SKM-1 (cell line): Measurements from ENCODE around the gene RPS21.
"Not testable (repeated sequence)": the region's sequence is repeated elsewhere in the genome, so short reads cannot be mapped to it uniquely, and the experiment has no call there.

Experiments used
- DNase-seq: peaks from one replicate; lab custom pipeline; 2025; ENCODE audit not compliant: unreplicated experiment; lab: John Stamatoyannopoulos, UW

Gene RPS21

DNA sequence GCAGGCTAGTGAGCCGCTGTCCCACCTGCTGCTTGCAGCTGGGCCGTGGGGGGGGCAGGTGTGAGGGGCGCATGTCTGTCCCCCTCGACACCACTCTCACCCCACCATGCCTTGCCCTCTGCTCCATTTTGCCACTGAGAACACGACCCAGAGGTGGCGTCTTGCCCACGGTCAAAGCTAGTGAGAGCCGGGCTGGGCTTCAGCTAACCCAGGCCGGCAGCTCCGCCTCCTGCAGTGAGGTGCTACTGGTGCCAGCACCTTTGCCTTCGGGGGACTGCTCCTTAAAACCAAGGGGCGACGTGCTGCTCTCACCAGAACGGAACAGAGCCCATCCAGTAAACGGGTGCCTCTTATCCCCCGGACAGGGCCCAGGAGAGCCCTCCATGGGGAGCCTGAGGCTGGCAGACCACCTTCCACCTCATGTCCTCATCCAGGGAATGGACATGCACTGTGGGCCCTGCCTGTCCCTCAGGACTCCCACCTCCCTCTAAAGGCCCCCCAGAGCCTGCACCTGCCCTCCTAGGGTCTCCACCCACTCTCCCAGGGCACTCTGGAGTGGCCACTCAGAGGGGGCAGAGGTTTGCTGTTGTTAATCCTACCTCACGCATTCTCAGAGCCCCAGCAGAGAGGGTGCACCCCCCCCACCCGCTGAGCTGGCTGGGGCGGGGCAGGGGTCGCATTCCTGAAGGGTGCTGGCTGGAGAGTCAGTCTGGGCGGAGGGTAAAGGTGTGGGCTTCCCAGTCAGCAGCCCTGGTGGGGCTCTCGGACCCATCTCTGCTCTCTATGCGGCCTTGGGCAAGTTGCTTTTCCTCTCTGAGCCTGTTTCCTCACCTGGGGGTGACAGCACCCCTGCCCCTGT, 37.6 kb downstream of the RPS21 start:
- DNase-seq, result no peak

GRCh38 chr20:62425281-62426058, 38.6 kb downstream of the RPS21 start:
- no peak for DNase-seq

DNA sequence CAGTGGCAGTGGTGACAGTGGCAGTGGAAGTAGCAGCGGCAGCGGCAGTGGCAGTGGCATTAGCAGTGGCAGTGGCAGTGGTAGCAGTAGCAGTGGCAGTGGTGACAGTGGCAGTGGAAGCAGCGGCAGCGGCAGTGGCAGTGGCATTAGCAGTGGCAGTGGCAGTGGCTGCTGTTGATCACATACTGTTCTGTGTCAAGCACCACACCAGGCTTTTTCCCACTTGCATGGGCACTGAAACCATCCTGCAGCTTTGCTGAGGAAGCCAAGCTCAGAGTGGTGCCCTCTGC, 39.1 kb downstream of the RPS21 start:
- DNase-seq, result not testable (repeated sequence)

DNA sequence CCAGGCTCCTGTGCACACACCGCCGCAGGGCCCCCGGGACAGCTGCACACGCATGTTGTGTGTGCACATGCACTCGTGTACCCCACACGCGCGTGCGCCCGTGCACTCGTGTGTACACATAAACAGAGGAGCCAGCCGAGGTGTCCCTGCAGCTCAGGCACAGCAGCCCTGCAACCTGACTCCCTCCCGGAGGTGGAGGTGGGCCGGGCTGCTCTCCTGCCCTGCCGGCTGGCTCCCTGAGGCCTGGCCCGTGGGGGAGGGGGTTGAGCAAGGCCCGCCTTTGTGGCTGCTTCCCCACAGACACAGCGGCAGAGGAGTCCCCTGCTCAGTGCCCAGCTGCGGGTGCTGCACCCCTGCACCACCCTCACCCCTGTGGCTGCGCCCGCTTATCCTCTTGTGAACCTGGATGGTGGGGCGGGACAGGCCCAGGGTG, 39.8 kb downstream of the RPS21 start:
- DNase-seq, result no peak

DNA sequence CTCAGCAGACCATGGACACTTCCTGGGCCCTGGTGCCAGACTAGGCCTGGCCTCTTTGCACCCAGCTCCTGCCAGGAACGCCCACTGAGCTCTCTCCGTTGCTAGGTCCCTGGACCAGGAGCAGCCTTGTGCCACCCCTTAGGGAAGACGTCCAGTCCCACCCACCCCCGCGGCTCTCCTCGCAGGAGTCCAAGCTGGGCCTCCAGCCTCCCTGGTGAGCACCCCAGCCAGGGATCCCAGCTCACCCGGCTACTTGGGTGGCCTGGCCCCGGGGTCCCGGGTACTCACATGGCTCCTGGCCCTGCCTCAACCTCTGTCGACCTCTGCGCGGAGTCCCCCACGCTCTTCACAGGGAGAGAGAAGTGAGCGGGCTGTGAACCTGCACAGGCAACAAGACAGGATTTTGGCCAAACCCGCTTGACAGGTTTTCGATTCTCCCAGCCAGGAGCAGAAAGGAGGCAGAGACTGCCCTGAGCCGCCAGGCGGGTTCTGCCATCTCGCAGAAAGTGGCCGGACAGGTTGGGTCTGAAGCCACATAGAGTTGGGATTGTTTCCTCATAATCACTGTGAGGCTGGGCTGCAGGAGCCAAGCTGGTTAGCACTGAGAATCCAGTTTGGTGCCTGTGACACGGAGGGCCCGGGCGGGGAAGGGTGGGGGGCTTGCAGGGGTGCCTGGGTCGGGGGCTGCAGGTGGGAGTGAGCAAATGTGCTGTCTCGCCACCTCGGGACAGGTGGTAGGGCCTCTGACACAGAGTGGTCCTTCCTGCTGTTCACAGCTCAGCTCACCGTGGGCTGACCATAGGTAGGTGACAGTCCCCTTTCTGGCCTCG, 40.5 kb downstream of the RPS21 start, which contains the start of gene RBBP8NL:
TSS of gene RBBP8NL (minus strand) at position 368 of the 830 bp plus-strand sequence. CDS start 7,892 bp downstream, outside the sequence.
- no peak for DNase-seq

DNA sequence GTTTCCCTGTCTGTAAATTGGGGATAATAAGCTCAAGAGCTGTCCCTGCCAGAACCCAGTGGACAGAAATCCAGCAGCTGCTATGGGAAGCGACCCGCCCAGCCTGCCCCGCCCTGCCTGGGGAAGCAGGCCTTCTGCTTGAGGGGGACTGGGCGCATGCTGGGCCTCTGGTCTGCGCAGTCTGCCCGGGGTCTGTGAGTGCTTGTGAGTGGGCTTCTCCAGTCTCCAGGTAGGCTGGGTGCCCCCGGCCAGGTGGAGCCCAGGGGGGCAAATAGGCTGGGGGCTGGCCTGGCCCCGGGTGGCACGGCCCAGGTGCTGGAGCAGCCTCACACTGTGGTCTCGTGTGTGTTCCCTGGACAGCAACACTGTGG, 41.1 kb downstream of the RPS21 start:
- no peak for DNase-seq

DNA sequence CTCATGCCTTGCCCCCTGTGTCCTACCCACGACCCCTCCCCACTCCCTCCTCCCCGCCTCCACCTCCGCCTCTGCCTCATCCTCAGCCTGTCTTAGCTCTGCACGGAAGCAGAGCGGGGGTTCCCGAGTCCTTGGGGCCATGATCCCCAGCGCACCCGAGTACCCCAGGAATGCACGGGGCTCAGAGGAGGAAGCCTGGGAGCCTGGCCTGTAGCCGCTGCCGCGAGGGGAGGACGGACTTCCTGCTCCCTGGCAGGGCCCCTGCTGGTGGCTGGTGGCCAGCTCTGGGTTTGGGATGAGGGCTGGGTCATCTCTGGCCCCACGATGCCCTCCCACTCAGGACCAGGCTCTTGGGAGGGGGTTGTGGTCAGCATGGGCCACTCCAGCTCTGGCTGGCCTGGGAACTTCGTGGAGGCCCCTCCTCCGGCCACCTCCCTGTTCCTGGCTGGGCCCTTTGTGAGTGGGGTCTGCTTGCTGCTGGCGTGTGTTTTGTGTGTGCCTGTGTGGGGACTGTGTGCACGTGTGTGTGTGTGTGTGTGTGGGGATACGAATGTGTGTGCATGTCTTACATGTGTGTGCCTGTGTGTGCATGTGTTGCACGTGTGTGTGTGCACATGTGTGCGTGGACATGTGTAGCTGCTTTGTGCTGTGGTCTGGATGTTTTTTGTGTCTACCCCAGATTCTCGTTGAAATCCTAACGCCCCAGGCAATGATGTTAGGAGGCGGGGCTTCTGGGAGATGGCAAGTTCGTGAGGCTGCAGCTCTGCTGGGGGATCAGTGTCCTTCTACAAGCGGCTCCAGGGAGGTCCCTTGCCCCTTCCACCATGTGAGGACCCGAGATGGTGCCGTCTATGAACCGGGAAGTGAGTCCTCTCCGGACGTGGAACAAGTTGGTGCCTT, 41.7 kb downstream of the RPS21 start:
- DNase-seq, result no peak

- DNase-seq, result no peak
These were observed 42.8 kb downstream of the RPS21 start for GRCh38 chr20:62429455-62430310.

GRCh38 chr20:62430311-62430853, 43.5 kb downstream of the RPS21 start:
- no peak for DNase-seq

- no peak for DNase-seq
These were observed 44.1 kb downstream of the RPS21 start for GRCh38 chr20:62430866-62431447.

GRCh38 chr20:62433658-62434497, 47.0 kb downstream of the RPS21 start:
- no peak for DNase-seq

DNA sequence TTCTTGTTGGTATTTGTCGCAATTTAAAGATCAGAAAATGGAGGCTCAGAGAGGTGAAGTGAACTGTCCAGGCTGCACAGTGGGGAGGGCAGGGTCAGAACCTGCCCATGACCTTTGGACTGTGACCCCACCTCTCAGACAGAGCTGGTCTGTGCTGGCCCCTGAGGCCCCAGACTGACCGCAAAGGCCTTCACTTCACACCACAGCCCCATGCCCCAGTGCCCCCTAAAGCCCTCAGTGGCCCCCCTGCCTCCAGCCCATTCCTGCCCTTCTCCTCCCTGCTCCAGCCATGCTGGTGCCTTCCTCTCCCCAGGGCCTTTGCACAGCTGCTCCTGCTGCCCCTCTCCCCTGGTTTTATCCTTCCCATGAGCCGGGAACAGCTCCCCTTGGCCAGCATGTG, 49.8 kb downstream of the RPS21 start:
- DNase-seq, result no peak

DNA sequence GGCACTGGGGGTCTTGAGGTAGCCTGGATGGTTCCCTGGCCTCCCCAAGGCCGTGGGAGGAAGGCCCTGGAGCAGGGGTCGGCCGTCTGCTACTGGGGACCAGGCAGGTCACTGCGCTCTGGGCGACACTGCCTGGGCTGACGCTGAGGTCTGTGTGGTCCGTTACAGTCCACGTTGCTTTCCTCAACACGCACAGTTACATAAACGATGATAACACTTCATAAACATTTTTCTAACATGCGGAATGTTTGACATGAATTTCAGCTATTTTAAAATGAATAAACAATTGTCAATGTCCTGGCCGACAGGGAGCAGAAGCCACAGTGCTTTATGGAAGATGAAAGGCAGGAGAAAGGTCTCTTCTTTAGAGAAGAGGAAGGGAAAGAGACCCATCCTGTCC, 50.6 kb downstream of the RPS21 start:
- DNase-seq, result no peak

DNA sequence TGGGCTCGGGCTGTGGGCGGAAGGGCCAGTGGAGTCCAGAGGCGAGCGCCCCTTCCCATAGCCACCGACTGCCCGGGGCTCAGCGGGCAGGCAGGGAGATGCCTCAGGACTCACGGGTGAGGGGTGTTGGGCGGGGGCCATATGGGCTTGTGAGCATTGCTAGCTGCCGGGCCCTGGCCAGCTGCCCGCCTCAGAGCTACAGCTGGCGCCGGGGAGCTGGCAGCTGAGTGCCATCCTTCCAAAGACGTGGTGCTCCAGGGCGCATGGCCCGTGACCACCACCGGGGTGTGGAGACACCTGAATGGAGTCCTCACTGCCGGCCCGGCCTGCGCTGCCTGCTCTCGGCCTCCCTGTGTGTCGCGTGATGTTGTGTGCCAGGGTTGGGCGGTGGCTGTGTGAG, 51.0 kb downstream of the RPS21 start:
- no peak for DNase-seq
